ENCODE data around the gene DIO3. TPM values are rescaled to one million over a fixed set of nuclear protein-coding genes. Genes with fewer than 3 reads are reported as not detected.

The DIO3 gene
- total RNA-seq, 2 experiments from 2014 or later: not detected

- ATAC-seq (ENCODE audit: poor library complexity) (no peak), DNase-seq (peak in 1 of 14 experiments; percentile 2)
- no peak overlapping the region for H3K27ac Mint-ChIP-seq
- Histone ChIP-seq H3K9me3 (ENCODE audit: control insufficient read depth in 1 of 2, insufficient read depth in 1 of 2, low read length in 2 of 2) (peaks cover 0 to 31% of the 10 kb centered on the region in 2 experiments), H3K27ac (ENCODE audit: low read depth in 1 of 2, low read length in 2 of 2) (no peak overlapping the region), H3K27me3 (ENCODE audit: control insufficient read depth in 1 of 2, insufficient read depth in 2 of 2, low read length in 2 of 2) (no peaks in the 10 kb centered on the region), H3K36me3 (ENCODE audit: insufficient read depth, low read length) (no peaks in the 10 kb centered on the region), H3K4me1 (ENCODE audit: insufficient read depth, low read length) (peaks cover 43% of the 10 kb centered on the region), H3K4me3 (ENCODE audit: low read length) (no peak overlapping the region)
- POLR2A ChIA-PET: no interaction called here
- CTCF ChIA-PET: no interaction called here
- no peaks in the 10 kb centered on the region for H3K36me3 Mint-ChIP-seq (ENCODE audit: low read depth)
- H3K27me3 Mint-ChIP-seq: peaks cover 4% of the 10 kb centered on the region
- peaks cover 45% of the 10 kb centered on the region for H3K4me1 Mint-ChIP-seq (ENCODE audit: low read depth)
- intact Hi-C loops (cut with DNase I, micrococcal nuclease): no loop called here
- peaks cover 4% of the 10 kb centered on the region for H3K9me3 Mint-ChIP-seq
- H3K4me3 Mint-ChIP-seq: no peak overlapping the region
- TF ChIP-seq, protein P1, sequence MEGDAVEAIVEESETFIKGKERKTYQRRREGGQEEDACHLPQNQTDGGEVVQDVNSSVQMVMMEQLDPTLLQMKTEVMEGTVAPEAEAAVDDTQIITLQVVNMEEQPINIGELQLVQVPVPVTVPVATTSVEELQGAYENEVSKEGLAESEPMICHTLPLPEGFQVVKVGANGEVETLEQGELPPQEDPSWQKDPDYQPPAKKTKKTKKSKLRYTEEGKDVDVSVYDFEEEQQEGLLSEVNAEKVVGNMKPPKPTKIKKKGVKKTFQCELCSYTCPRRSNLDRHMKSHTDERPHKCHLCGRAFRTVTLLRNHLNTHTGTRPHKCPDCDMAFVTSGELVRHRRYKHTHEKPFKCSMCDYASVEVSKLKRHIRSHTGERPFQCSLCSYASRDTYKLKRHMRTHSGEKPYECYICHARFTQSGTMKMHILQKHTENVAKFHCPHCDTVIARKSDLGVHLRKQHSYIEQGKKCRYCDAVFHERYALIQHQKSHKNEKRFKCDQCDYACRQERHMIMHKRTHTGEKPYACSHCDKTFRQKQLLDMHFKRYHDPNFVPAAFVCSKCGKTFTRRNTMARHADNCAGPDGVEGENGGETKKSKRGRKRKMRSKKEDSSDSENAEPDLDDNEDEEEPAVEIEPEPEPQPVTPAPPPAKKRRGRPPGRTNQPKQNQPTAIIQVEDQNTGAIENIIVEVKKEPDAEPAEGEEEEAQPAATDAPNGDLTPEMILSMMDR (IDR thresholded peaks at IDR 0.05): no peak
Observed at GRCh38 chr14:101599234-101599885, 38.1 kb downstream of the DIO3 start.

DNA sequence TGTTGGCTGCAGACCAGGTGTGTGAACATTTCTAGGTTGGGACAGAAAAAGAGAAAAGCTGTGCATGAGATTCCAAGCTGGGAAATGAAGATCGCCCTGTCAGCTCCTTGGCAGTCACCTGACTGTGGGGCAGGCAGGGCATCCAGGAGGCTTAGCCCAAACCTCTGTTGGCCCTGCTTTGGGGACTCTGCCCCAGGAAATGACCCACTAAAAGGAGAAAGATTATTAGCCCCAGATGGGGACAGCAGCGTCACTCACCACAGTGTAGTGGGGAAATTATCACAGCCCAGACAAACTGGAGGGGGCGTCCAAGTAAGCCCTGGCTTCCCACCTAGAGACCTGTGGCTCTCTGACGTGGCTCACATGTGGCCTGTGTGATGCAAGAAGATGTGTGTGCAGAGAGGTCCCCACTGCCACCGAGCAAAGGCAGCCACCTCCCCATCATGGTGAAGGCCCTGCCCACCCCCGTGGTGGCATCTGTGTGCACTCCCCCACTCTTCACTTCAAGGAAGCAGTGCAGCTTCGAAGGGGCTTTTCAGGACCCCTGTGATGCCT, 39.1 kb downstream of the DIO3 start:
- Histone ChIP-seq H3K4me3 (ENCODE audit: low read length) (no peak overlapping the region), H3K27me3 (ENCODE audit: control insufficient read depth in 1 of 2, insufficient read depth in 2 of 2, low read length in 2 of 2) (peaks cover 0 to 3% of the 10 kb centered on the region in 2 experiments), H3K27ac (ENCODE audit: low read depth in 1 of 2, low read length in 2 of 2) (no peak overlapping the region), H3K36me3 (ENCODE audit: insufficient read depth, low read length) (no peaks in the 10 kb centered on the region), H3K9me3 (ENCODE audit: control insufficient read depth in 1 of 2, insufficient read depth in 1 of 2, low read length in 2 of 2) (peaks cover 0 to 24% of the 10 kb centered on the region in 2 experiments), H3K4me1 (ENCODE audit: insufficient read depth, low read length) (peaks cover 41% of the 10 kb centered on the region)
- Mint-ChIP-seq H3K4me1 (ENCODE audit: low read depth) (peaks cover 34% of the 10 kb centered on the region), H3K27me3 (peaks cover 10% of the 10 kb centered on the region), H3K9me3 (no peaks in the 10 kb centered on the region), H3K36me3 (ENCODE audit: low read depth) (no peaks in the 10 kb centered on the region), H3K4me3 (no peak overlapping the region), H3K27ac (no peak overlapping the region)
- ChIA-PET CTCF (no interaction called here), POLR2A (no interaction called here)
- TF ChIP-seq, protein P1 (IDR thresholded peaks at IDR 0.05): no peak
- intact Hi-C loops (cut with DNase I, micrococcal nuclease): no loop called here
- ATAC-seq (ENCODE audit: poor library complexity): no peak
- peak in 1 of 14 experiments; percentile 3 for DNase-seq

GRCh38 chr14:101600891-101601605, 39.8 kb downstream of the DIO3 start:
- peaks cover 35% of the 10 kb centered on the region for H3K4me1 ChIP-seq (ENCODE audit: insufficient read depth, low read length)
- H3K9me3 ChIP-seq (ENCODE audit: control insufficient read depth in 1 of 2, insufficient read depth in 1 of 2, low read length in 2 of 2): peaks cover 0 to 18% of the 10 kb centered on the region in 2 experiments
- Mint-ChIP-seq H3K4me1 (ENCODE audit: low read depth) (peaks cover 28% of the 10 kb centered on the region), H3K27me3 (peaks cover 16% of the 10 kb centered on the region), H3K27ac (no peak overlapping the region), H3K4me3 (no peak overlapping the region), H3K36me3 (ENCODE audit: low read depth) (no peaks in the 10 kb centered on the region), H3K9me3 (no peaks in the 10 kb centered on the region)
- H3K27me3 ChIP-seq (ENCODE audit: control insufficient read depth in 1 of 2, insufficient read depth in 2 of 2, low read length in 2 of 2): peaks cover 0 to 9% of the 10 kb centered on the region in 2 experiments
- ChIA-PET CTCF (no interaction called here), POLR2A (no interaction called here)
- TF ChIP-seq, protein P1 (IDR thresholded peaks at IDR 0.05): no peak
- DNase-seq (peak in 2 of 14 experiments; percentile 4 to 29), ATAC-seq (ENCODE audit: poor library complexity) (no peak)
- H3K4me3 ChIP-seq (ENCODE audit: low read length): no peak overlapping the region
- H3K36me3 ChIP-seq (ENCODE audit: insufficient read depth, low read length): no peaks in the 10 kb centered on the region
- intact Hi-C loops (cut with DNase I, micrococcal nuclease): no loop called here
- H3K27ac ChIP-seq (ENCODE audit: low read depth in 1 of 2, low read length in 2 of 2): no peak overlapping the region

Data from CD4-positive, alpha-beta T cell (primary cell).